Panc1 (cell line): ENCODE results near the gene SLIT3.

Experiments
- POLR2AphosphoS5 ChIP-seq: IDR thresholded peaks from 2 replicates; pipeline ENCODE4 v1.6.1; 2012; ENCODE audit warnings: mild to moderate bottlenecking, low read depth, low read length, moderate library complexity
- REST ChIP-seq, 2 experiments: IDR thresholded peaks; 2 replicates each; pipeline ENCODE4 v1.6.1; 2011 to 2012; ENCODE audit warnings: low read depth in 2 of 2, control low read depth in 1 of 2, low read length in 1 of 2, mild to moderate bottlenecking in 1 of 2, moderate library complexity in 1 of 2; ENCODE audit not compliant: insufficient read depth in 1 of 2
- SIN3A ChIP-seq: IDR thresholded peaks from 2 replicates; pipeline ENCODE4 v1.6.1; 2012; ENCODE audit warnings: low read depth, mild to moderate bottlenecking, low read length, moderate library complexity, borderline replicate concordance; ENCODE audit not compliant: insufficient read depth
- TCF7L2 ChIP-seq: IDR thresholded peaks from 2 replicates; pipeline ENCODE4 v1.6.1; 2011; ENCODE audit warnings: mild to moderate bottlenecking, low read depth, low read length, inconsistent platforms
- TF ChIP-seq, protein P1 (sequence below): fragments of 450-650 bp; IDR thresholded peaks from 2 replicates; pipeline ENCODE4 v1.5.1; 2017; ENCODE audit warnings: mild to moderate bottlenecking

- TF ChIP-seq, protein P1, sequence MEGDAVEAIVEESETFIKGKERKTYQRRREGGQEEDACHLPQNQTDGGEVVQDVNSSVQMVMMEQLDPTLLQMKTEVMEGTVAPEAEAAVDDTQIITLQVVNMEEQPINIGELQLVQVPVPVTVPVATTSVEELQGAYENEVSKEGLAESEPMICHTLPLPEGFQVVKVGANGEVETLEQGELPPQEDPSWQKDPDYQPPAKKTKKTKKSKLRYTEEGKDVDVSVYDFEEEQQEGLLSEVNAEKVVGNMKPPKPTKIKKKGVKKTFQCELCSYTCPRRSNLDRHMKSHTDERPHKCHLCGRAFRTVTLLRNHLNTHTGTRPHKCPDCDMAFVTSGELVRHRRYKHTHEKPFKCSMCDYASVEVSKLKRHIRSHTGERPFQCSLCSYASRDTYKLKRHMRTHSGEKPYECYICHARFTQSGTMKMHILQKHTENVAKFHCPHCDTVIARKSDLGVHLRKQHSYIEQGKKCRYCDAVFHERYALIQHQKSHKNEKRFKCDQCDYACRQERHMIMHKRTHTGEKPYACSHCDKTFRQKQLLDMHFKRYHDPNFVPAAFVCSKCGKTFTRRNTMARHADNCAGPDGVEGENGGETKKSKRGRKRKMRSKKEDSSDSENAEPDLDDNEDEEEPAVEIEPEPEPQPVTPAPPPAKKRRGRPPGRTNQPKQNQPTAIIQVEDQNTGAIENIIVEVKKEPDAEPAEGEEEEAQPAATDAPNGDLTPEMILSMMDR = no peak
- TF ChIP-seq SIN3A = no peak
- no peak for TF ChIP-seq REST (IDR thresholded peaks at IDR 0.05; ENCODE audit: insufficient read depth in 1 of 2, low read depth in 2 of 2, low read length in 1 of 2)
- no peak for TF ChIP-seq POLR2AphosphoS5
- TF ChIP-seq TCF7L2 = no peak
Measured at GRCh38 chr5:168802337-168802736, 498.6 kb downstream of the SLIT3 start.
